GM12878 (cell line): ENCODE measurements around the gene PHOX2B. TPM values are rescaled to one million over a fixed set of nuclear protein-coding genes. Genes with fewer than 3 reads are reported as not detected.

Source experiments
- ATAC-seq: fragments of 200-7000 bp; cut with Tn5 transposase; 3 replicates; pipeline ENCODE4 v1.9.1; 2020; ENCODE audit warnings: mild to moderate bottlenecking, moderate library complexity
- BruUV-seq: library from RNA; stranded (reverse); fragments of 400-500 nt; replicated peaks from 2 replicates; lab custom pipeline; 2021; lab: Mats Ljungman, UMichigan
- CTCF ChIA-PET: fragments of 300-600 bp; sonication (Branson Sonifier 250); formaldehyde crosslinking; extraction: SDS; loops from one replicate; lab custom pipeline; 2021; ENCODE audit warnings: inconsistent platforms; lab: Yijun Ruan, JAX
- POLR2A ChIA-PET: fragments of 350-600 bp; formaldehyde crosslinking; extraction: SDS; loops from one replicate; lab custom pipeline; 2021; ENCODE audit warnings: inconsistent platforms; lab: Charles Lee
- RAD21 ChIA-PET: fragments of 300-600 bp; sonication (Branson Sonifier 250); formaldehyde crosslinking; loops from one replicate; lab custom pipeline; 2023; ENCODE audit warnings: antibody characterized with exemption; ENCODE audit not compliant: unreplicated experiment; lab: Charles Lee
- SMC1A ChIA-PET: fragments of 300-600 bp; sonication (Branson Sonifier 250); formaldehyde crosslinking; loops from one replicate; lab custom pipeline; 2023; ENCODE audit not compliant: unreplicated experiment, uncharacterized antibody; lab: Charles Lee
- DNase-seq: peaks from one replicate; pipeline ENCODE4 v3.0.0-alpha.2; 2011; ENCODE audit warnings: low read depth, low spot score
- FAIRE-seq: peaks from 3 replicates; lab custom pipeline; 2011; peaks lifted over from hg19 to GRCh38; lab: Jason Lieb, UNC
- H2AFZ ChIP-seq: 2 replicates; pipeline ENCODE4 v1.6.0; 2011; ENCODE audit warnings: low read depth, low read length, control low read depth; ENCODE audit not compliant: control insufficient read depth
- H3K27ac ChIP-seq: 2 replicates; pipeline ENCODE4 v1.5.1; 2011; ENCODE audit warnings: control low read depth; ENCODE audit not compliant: control insufficient read depth, insufficient read depth
- H3K27me3 ChIP-seq, 2 experiments: replicated peaks in 1 of 2; 2 replicates each; pipeline versions ENCODE4 v1.6.0 to v1.6.1; 2011; ENCODE audit warnings: low read length in 1 of 2; ENCODE audit not compliant: control insufficient read depth in 2 of 2, insufficient read depth in 2 of 2
- H3K36me3 ChIP-seq, 2 experiments: 2 replicates each; pipeline ENCODE4 v1.5.1; 2011; ENCODE audit warnings: low read length in 1 of 2; ENCODE audit not compliant: control insufficient read depth in 2 of 2, insufficient read depth in 2 of 2
- H3K4me1 ChIP-seq: 2 replicates; pipeline ENCODE4 v1.6.1; 2011; ENCODE audit warnings: mild to moderate bottlenecking, low read length, moderate library complexity, mixed read lengths; ENCODE audit not compliant: control insufficient read depth, insufficient read depth
- H3K4me2 ChIP-seq: 2 replicates; pipeline ENCODE4 v1.6.0; 2011; ENCODE audit warnings: control low read depth; ENCODE audit not compliant: control insufficient read depth, insufficient read depth
- H3K4me3 ChIP-seq: fragments of 200-600 bp; sonication (generic); 2 replicates; pipeline ENCODE4 v1.5.1; 2016
- H3K79me2 ChIP-seq: 2 replicates; pipeline ENCODE4 v1.6.0; 2011; ENCODE audit warnings: low read length; ENCODE audit not compliant: control insufficient read depth, insufficient read depth
- H3K9ac ChIP-seq: 2 replicates; pipeline ENCODE4 v1.8.0; 2011; ENCODE audit warnings: low read length, control low read depth, mixed read lengths; ENCODE audit not compliant: control insufficient read depth, insufficient read depth
- H3K9me3 ChIP-seq: replicated peaks from 3 replicates; pipeline ENCODE4 v1.5.1; 2011; ENCODE audit warnings: mild to moderate bottlenecking, low read length; ENCODE audit not compliant: control insufficient read depth, insufficient read depth
- H4K20me1 ChIP-seq: 2 replicates; pipeline ENCODE4 v1.6.0; 2011; ENCODE audit not compliant: control insufficient read depth, insufficient read depth
- BACH1 ChIP-seq: fragments of 450-650 bp; IDR thresholded peaks from 2 replicates; pipeline ENCODE4 v1.6.1; 2017; ENCODE audit warnings: mild to moderate bottlenecking, borderline replicate concordance
- EGR1 ChIP-seq, 2 experiments: IDR thresholded peaks; 1 replicate in 1 of 2; 2 replicates in 1 of 2; pipeline ENCODE4 v1.6.1; 2011 to 2012; ENCODE audit warnings: low read depth in 2 of 2, low read length in 2 of 2, borderline replicate concordance in 1 of 2, mild to moderate bottlenecking in 1 of 2, moderate library complexity in 1 of 2
- POU2F2 ChIP-seq: IDR thresholded peaks from 3 replicates; pipeline ENCODE4 v1.6.1; 2011; ENCODE audit warnings: low read depth, mild to moderate bottlenecking, low read length, borderline replicate concordance
- STAT3 ChIP-seq: IDR thresholded peaks from 2 replicates; pipeline ENCODE4 v1.6.1; 2011; ENCODE audit warnings: low read depth, low read length, improper control_type of control experiment
- TBL1XR1 ChIP-seq: IDR thresholded peaks from 2 replicates; pipeline ENCODE4 v1.6.1; 2012; ENCODE audit warnings: low read depth, low read length, improper control_type of control experiment
- WGBS: methylation state at CpG from one replicate; pipeline ENCODE4 v1.1.6; 2016; ENCODE audit warnings: low lambda C conversion rate; ENCODE audit not compliant: insufficient replicate concordance, insufficient coverage; ENCODE audit errors: missing lambda C conversion rate; 5-methylcytosine and 5-hydroxymethylcytosine counted together
- in situ Hi-C: fragments of 300-500 bp; cut with MboI; formaldehyde crosslinking; loops from 9 replicates; pipeline ENCODE4 v1.14.3; 2018; ENCODE audit warnings: mixed read lengths
- intact Hi-C: fragments of 100-400 bp; cut with micrococcal nuclease; formaldehyde crosslinking; loops from one replicate; pipeline ENCODE4 v1.14.2; 2022; ENCODE audit not compliant: unreplicated experiment
- polyA plus RNA-seq, 11 experiments: library from polyadenylated mRNA; depleted of rRNA in 4 of 11; unstranded in 6 of 11; stranded (reverse) in 5 of 11; fragments of >200 nt; fragmentation: Nextera tagmentation in 4 of 11; fragmentation: Illumina TruSeq in 1 of 11; extraction: Ambion mirVana in 4 of 11; extraction: Trizol in 1 of 11; gene quantifications; 1 replicate in 1 of 11; 2 replicates in 10 of 11; pipeline versions ENCODE4 v1.2.1 to v1.2.3, GENCODE V29; 2011 to 2016; ENCODE audit warnings: inconsistent platforms in 2 of 11, missing spikeins in 2 of 11, low read depth in 1 of 11
- total RNA-seq, 4 experiments: library from RNA; depleted of rRNA in 3 of 4; stranded (reverse); fragments of >200 nt in 3 of 4; fragmentation: Illumina TruSeq in 1 of 4; extraction: Trizol in 1 of 4; gene quantifications; 2 replicates each; pipeline versions ENCODE4 v1.2.1 to v1.2.3, GENCODE V29; 2013 to 2021
- TF ChIP-seq, protein P1 (sequence below): fragments of 450-650 bp; IDR thresholded peaks from 2 replicates; pipeline ENCODE4 v1.6.1; 2017; ENCODE audit warnings: mild to moderate bottlenecking

The PHOX2B gene
- total and polyA plus RNA-seq, 10 of the 15 experiments (the other 5 are each of a cell fraction or from before 2014, with no cell fraction given), result not detected

GRCh38 chr4:41753942-41754341 lies 5.4 kb upstream of the PHOX2B start:
- no peaks in the 10 kb centered on the region for H4K20me1 ChIP-seq
- BruUV-seq, result no TSS peak
- H3K4me2 ChIP-seq, result no peak overlapping the region
- intact Hi-C loops, result loop anchor here (2.0 kb wide), 1 partner anchor 61 kb away; no protein-coding TSS in a partner anchor
- ChIA-PET SMC1A (no interaction called here), POLR2A (no interaction called here), RAD21 (no interaction called here), CTCF (no interaction called here)
- H3K36me3 ChIP-seq, result no peaks in the 10 kb centered on the region
- H3K4me1 ChIP-seq, result no peaks in the 10 kb centered on the region
- in situ Hi-C loops, result no loop called here
- FAIRE-seq, result no peak
- H3K79me2 ChIP-seq, result no peaks in the 10 kb centered on the region
- no peak overlapping the region for H3K27ac ChIP-seq
- no peak overlapping the region for H2AFZ ChIP-seq
- H3K9ac ChIP-seq, result no peak overlapping the region
- TF ChIP-seq EGR1 (IDR thresholded peaks at IDR 0.05; ENCODE audit: borderline replicate concordance in 1 of 2, low read depth in 2 of 2, low read length in 2 of 2) (no peak), STAT3 (no peak)
- TF ChIP-seq, protein P1, sequence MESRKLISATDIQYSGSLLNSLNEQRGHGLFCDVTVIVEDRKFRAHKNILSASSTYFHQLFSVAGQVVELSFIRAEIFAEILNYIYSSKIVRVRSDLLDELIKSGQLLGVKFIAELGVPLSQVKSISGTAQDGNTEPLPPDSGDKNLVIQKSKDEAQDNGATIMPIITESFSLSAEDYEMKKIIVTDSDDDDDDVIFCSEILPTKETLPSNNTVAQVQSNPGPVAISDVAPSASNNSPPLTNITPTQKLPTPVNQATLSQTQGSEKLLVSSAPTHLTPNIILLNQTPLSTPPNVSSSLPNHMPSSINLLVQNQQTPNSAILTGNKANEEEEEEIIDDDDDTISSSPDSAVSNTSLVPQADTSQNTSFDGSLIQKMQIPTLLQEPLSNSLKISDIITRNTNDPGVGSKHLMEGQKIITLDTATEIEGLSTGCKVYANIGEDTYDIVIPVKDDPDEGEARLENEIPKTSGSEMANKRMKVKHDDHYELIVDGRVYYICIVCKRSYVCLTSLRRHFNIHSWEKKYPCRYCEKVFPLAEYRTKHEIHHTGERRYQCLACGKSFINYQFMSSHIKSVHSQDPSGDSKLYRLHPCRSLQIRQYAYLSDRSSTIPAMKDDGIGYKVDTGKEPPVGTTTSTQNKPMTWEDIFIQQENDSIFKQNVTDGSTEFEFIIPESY, result no peak
- TF ChIP-seq, all 136 proteins: peak for 0
- DNase-seq, result no peak
- Histone ChIP-seq H3K9me3 (no peaks in the 10 kb centered on the region; the same call in 2 of the 3 replicates), H3K4me3 (no peak overlapping the region), H3K27me3 (peaks cover 7 to 8% of the 10 kb centered on the region in 2 experiments; a peak in 3 of 4 replicates)
- no peak for ATAC-seq

DNA sequence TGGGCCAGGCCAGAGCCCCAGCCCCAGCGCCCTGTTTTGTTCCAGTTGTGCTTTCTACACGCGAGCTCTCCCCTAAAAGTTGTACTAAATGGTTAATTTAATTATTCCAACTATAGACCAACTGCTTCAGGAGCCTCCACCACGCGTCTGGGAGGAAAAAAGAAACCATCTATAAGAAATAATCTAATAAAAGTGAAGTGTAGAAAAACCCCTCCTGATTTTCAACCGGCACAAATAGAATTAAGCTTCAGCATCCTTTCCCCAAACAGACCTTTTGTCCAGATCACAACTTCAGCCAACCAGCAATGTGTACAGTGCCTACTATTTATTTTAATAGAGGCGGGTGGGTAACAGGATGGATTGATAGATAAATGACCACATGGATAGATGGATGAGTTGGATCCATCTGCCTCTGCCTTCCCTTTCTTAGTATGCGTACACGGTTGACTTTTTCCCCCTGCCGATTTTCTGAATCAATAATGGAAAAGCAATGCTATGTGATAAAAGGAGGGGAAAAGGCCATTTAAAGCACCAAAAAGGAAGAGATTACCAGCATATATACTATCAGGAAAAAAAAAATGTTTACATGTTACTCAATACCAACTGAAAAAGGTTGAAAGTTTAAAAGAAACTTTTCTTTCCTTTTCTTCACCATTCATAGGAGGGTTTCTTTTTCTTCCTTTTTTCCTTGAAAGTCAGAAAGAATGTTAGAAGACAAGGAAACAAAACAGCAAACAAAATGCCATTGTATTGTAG lies 3.7 kb upstream of the PHOX2B start:
- no peaks in the 10 kb centered on the region for H3K36me3 ChIP-seq
- H4K20me1 ChIP-seq, result no peaks in the 10 kb centered on the region
- RAD21 ChIA-PET, result no interaction called here
- no peak overlapping the region for H2AFZ ChIP-seq
- TF ChIP-seq BACH1 (no peak), STAT3 (no peak), POU2F2 (no peak), TBL1XR1 (no peak)
- intact Hi-C loops, result loop anchor here (2.0 kb wide), 1 partner anchor 59 kb away; no protein-coding TSS in a partner anchor
- no peaks in the 10 kb centered on the region for H3K4me1 ChIP-seq
- ATAC-seq (no peak), FAIRE-seq (no peak), DNase-seq (no peak)
- peaks cover 8 to 14% of the 10 kb centered on the region in 2 experiments for H3K27me3 ChIP-seq
- in situ Hi-C loops, result no loop called here
- POLR2A ChIA-PET, result no interaction called here
- SMC1A ChIA-PET, result no interaction called here
- BruUV-seq, result no TSS peak
- no peak overlapping the region for H3K4me3 ChIP-seq
- H3K9me3 ChIP-seq, result peaks cover 1% of the 10 kb centered on the region; the same call in 1 of the 3 replicates
- CTCF ChIA-PET, result interaction anchor here (0.6 kb wide), 1 partner anchor 57 kb away, joined by 3 read pairs; no protein-coding TSS in a partner anchor
- H3K9ac ChIP-seq, result no peak overlapping the region
- H3K4me2 ChIP-seq, result no peak overlapping the region
- no peaks in the 10 kb centered on the region for H3K79me2 ChIP-seq
- WGBS, result 8% methylated on average over 9 of the region's 10 CpGs
- H3K27ac ChIP-seq, result no peak overlapping the region
